Measurements from ENCODE around the gene SLC39A13. TPM values are rescaled to one million over a fixed set of nuclear protein-coding genes. Genes with fewer than 3 reads are reported as not detected.

SLC39A13 gene
- total RNA-seq, 1 donor from 2014 or later, result 60.0 TPM

DNA sequence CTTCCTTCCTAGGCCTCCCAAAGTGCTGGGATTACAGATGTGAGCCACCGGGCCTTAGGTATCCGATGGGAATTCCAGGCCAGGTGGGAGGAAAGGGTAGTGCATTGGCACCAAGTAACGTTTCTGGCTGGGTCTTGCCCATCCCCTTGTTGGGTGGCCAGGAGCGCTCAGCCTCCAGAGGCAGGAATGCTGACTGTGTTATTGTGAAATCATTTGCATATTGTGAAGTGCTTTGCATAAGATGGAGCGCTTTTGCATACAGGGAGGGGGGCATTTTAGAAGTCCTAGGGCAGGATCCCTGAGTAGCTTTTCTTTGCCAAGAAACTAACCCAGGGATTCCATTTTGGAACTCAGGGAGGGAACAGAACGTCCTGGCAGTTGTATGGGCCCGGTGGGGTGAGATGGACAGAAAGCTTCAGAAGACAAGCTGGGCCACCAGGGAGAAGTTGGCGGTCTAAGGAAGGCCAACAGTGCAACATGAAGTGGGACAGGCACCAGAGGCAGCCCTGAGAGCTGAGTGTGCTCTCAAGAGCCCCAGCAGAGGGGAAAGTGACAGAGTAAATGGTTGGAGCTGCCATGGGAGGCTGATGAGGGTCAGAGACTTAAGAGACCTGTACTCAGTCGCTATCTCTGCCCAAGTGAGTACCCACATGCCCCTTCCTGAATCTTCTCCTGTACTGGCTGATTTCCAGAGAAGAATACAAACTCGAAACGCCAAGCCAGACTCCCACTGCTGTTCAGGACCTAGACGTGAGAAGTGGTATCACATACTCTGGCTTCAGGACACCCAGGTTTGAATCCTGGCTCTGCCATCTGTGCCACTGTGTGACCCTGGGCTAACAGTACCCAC is 1.3 kb upstream of the SLC39A13 start:
- H3K4me3 Mint-ChIP-seq (ENCODE audit: unreplicated experiment), result peak overlapping the region; percentile 91
- TF ChIP-seq, protein P1, sequence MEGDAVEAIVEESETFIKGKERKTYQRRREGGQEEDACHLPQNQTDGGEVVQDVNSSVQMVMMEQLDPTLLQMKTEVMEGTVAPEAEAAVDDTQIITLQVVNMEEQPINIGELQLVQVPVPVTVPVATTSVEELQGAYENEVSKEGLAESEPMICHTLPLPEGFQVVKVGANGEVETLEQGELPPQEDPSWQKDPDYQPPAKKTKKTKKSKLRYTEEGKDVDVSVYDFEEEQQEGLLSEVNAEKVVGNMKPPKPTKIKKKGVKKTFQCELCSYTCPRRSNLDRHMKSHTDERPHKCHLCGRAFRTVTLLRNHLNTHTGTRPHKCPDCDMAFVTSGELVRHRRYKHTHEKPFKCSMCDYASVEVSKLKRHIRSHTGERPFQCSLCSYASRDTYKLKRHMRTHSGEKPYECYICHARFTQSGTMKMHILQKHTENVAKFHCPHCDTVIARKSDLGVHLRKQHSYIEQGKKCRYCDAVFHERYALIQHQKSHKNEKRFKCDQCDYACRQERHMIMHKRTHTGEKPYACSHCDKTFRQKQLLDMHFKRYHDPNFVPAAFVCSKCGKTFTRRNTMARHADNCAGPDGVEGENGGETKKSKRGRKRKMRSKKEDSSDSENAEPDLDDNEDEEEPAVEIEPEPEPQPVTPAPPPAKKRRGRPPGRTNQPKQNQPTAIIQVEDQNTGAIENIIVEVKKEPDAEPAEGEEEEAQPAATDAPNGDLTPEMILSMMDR (IDR thresholded peaks at IDR 0.05; ENCODE audit: partially characterized antibody, unreplicated experiment), result no peak
- peaks cover 11% of the 10 kb centered on the region for H3K27me3 Mint-ChIP-seq (ENCODE audit: unreplicated experiment)
- H3K4me1 Mint-ChIP-seq (ENCODE audit: low read depth, unreplicated experiment), result peaks cover 18% of the 10 kb centered on the region
- H3K36me3 Mint-ChIP-seq (ENCODE audit: unreplicated experiment), result no peaks in the 10 kb centered on the region
- DNase-seq, result no peak
- H3K27ac Mint-ChIP-seq (ENCODE audit: unreplicated experiment), result peak overlapping the region; percentile 93
- peaks cover 10% of the 10 kb centered on the region for H3K9me3 Mint-ChIP-seq (ENCODE audit: unreplicated experiment)

DNA sequence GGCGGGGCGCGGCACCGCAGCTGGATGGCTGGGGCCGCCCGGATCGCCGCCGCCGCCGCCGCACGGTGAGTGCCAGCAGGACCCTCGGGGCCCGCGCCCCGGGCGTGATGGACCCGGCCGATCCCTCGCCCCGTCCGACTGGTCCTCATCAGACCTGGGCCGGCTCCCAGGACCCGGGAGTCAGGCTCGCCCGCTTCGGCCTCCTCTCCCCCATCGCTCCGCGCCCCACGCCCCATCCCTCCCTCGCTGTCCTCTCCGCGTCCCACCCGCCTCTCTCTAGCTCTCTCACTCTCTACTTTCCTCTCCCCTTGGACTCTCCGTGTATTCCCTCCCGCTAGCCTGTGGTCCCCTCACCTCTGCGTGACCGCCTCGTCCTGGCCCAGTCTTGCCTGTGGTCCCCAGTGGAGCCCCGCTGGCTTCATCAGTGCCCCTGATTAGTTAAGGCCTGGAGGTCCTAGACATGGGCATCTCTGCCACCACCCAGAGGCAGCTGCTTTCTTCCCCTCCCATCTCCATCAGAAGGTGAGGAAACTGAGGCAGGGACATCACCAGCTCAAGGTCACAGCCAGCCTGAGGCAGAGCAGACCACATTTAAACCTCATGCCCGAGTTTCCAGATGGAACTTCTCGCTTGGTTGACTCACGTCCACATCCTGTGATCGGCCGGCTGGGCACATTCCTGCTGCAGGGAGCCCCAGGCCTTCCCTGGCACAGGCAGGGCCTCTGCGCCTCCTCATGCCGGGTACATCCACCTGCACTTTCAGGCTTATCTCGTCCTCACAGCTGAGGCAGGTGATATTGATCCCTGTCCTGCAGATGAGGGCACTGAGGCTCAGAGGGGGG is 429 bp downstream of the SLC39A13 start:
- peaks cover 10% of the 10 kb centered on the region for H3K9me3 Mint-ChIP-seq (ENCODE audit: unreplicated experiment)

DNA sequence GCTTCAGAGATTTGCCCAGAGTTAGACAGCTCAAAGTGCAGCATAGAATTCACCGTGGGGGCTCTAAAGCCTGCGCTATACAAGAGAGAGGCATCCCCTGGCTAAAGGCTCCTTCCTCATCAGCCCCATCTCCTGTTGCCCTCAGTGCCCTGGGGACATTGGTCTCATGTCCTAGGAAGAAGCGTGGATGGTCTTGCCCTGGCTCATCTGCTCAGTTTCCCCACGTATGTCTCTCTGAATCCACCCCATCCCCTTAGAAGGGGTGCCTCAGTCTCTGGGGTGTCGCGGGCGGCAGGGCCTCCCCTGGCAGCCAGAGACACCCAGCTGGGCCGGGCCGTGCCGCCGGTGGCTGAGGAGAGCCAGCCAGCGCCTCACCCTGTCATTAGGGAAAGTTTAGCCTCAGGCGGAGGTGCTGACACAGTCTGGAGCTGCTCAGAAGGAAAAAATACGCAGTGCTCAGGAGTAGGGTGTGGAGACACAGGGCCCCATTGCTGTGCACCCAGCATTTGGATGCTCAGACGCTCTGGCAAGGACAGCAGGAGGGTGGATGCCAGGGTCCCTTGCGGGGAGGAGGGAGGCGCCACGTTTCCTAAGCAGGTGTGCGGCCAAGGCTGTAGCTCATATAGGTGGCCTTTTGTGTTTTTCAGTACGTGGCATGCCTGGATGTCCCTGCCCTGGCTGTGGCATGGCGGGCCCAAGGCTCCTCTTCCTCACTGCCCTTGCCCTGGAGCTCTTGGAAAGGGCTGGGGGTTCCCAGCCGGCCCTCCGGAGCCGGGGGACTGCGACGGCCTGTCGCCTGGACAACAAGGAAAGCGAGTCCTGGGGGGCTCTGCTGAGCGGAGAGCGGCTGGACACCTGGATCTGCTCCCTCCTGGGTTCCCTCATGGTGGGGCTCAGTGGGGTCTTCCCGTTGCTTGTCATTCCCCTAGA is 1.3 kb downstream of the SLC39A13 start:
- Mint-ChIP-seq H3K27me3 (ENCODE audit: unreplicated experiment) (peaks cover 16% of the 10 kb centered on the region), H3K36me3 (ENCODE audit: unreplicated experiment) (peaks cover 5% of the 10 kb centered on the region), H3K9me3 (ENCODE audit: unreplicated experiment) (peaks cover 10% of the 10 kb centered on the region), H3K4me3 (ENCODE audit: unreplicated experiment) (peak overlapping the region; percentile 92), H3K27ac (ENCODE audit: unreplicated experiment) (no peak overlapping the region), H3K4me1 (ENCODE audit: low read depth, unreplicated experiment) (peaks cover 11% of the 10 kb centered on the region)
- TF ChIP-seq, protein P1 (IDR thresholded peaks at IDR 0.05; ENCODE audit: partially characterized antibody, unreplicated experiment), result no peak
- DNase-seq, result no peak

More for the DNA sequence above, 429 bp downstream of the SLC39A13 start:
- DNase-seq, result no peak
- TF ChIP-seq, protein P1 (IDR thresholded peaks at IDR 0.05; ENCODE audit: partially characterized antibody, unreplicated experiment), result no peak
- Mint-ChIP-seq H3K4me3 (ENCODE audit: unreplicated experiment) (peak overlapping the region; percentile 92), H3K27ac (ENCODE audit: unreplicated experiment) (peak overlapping the region; percentile 80), H3K27me3 (ENCODE audit: unreplicated experiment) (peaks cover 14% of the 10 kb centered on the region), H3K36me3 (ENCODE audit: unreplicated experiment) (peaks cover 3% of the 10 kb centered on the region), H3K4me1 (ENCODE audit: low read depth, unreplicated experiment) (peaks cover 11% of the 10 kb centered on the region)

DNA sequence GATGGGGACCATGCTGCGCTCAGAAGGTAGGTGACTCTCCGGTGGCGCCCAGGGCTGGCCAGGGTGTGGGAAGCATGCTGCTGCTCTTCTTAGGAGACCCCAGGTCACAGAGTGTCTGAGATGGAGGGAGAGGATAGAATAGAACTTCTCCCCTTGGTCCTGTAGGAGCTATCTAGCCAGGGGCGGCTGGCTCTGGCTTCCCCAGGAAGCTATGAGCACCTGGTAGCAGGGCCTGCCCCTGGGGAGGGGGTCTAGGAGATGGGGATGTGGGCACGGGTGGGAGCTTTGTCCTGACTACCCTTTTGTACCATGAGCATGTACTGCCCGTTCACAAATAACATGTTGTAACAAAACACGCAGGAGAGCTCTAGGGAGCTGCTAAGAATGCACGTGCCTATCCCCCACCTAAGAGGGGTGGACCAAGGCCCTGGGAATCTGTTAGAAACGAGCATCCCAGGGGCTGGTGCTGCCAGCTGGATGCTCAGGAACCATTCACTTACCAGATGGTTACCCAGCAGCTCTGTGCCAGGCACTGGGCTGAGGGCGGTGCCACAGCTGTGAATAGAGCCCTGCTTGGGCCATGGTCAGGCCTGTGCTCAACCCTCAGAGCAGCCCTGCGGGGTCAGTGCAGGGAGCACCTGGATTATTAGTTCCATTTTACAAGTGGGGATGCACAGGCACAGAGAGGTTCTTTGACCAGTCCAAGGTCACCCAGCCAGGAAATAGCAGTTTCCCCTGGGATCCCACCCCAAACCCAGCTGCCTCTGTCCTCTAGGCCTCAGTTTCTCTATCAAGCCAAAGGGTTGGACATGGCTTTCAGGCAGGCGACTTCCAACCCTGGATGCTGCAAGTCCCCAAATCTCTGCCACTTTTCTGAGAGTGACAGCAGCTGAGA is 2.2 kb downstream of the SLC39A13 start:
- peaks cover 16% of the 10 kb centered on the region for H3K27me3 Mint-ChIP-seq (ENCODE audit: unreplicated experiment)
- peaks cover 10% of the 10 kb centered on the region for H3K9me3 Mint-ChIP-seq (ENCODE audit: unreplicated experiment)
- no peak overlapping the region for H3K27ac Mint-ChIP-seq (ENCODE audit: unreplicated experiment)
- peak overlapping the region; percentile 49 for H3K4me3 Mint-ChIP-seq (ENCODE audit: unreplicated experiment)
- TF ChIP-seq, protein P1 (IDR thresholded peaks at IDR 0.05; ENCODE audit: partially characterized antibody, unreplicated experiment), result no peak
- peaks cover 5% of the 10 kb centered on the region for H3K36me3 Mint-ChIP-seq (ENCODE audit: unreplicated experiment)
- DNase-seq, result no peak
- H3K4me1 Mint-ChIP-seq (ENCODE audit: low read depth, unreplicated experiment), result peaks cover 11% of the 10 kb centered on the region

All from glutamatergic neuron (in vitro differentiated cells).